Osteocyte (in vitro differentiated cells): Measurements from ENCODE around the gene CSF1R. TPM values are rescaled to one million over a fixed set of nuclear protein-coding genes. Genes with fewer than 3 reads are reported as not detected.

ENCODE experiments used
- DNase-seq: peaks from one replicate; pipeline ENCODE4 v3.0.0; 2021; ENCODE audit warnings: mixed read lengths; ENCODE audit not compliant: unreplicated experiment; ENCODE audit errors: extremely low spot score
- H3K27ac Mint-ChIP-seq: one replicate; pipeline ENCODE4 v1.8.0; 2021; ENCODE audit warnings: mild to moderate bottlenecking, mixed read lengths; ENCODE audit not compliant: unreplicated experiment
- H3K27me3 Mint-ChIP-seq: one replicate; pipeline ENCODE4 v1.8.0; 2021; ENCODE audit warnings: mixed read lengths; ENCODE audit not compliant: unreplicated experiment
- H3K36me3 Mint-ChIP-seq: one replicate; pipeline ENCODE4 v1.8.0; 2021; ENCODE audit warnings: mixed read lengths; ENCODE audit not compliant: unreplicated experiment
- H3K4me1 Mint-ChIP-seq: one replicate; pipeline ENCODE4 v1.8.0; 2021; ENCODE audit warnings: mixed read lengths; ENCODE audit not compliant: unreplicated experiment
- H3K4me3 Mint-ChIP-seq: one replicate; pipeline ENCODE4 v1.8.0; 2021; ENCODE audit warnings: mild to moderate bottlenecking, moderate library complexity, mixed read lengths; ENCODE audit not compliant: unreplicated experiment
- H3K9me3 Mint-ChIP-seq: one replicate; pipeline ENCODE4 v1.8.0; 2021; ENCODE audit warnings: mixed read lengths; ENCODE audit not compliant: unreplicated experiment
- total RNA-seq: library from RNA; stranded (reverse); gene quantifications from 2 replicates; pipeline ENCODE4 v1.2.1, GENCODE V29; 2021
- TF ChIP-seq, protein P1 (sequence below): fragments of 200-600 bp; sonication (generic); IDR thresholded peaks from 2 replicates; pipeline ENCODE4 v1.5.0; 2021; ENCODE audit warnings: antibody characterized with exemption, mild to moderate bottlenecking, moderate library complexity

The CSF1R gene
- total RNA-seq, 1 donor from 2014 or later = 1.2 TPM

- H3K4me1 Mint-ChIP-seq = peaks cover 22% of the 10 kb centered on the region
- DNase-seq = no peak
- no peaks in the 10 kb centered on the region for H3K9me3 Mint-ChIP-seq
- H3K36me3 Mint-ChIP-seq = peaks cover 38% of the 10 kb centered on the region
- no peaks in the 10 kb centered on the region for H3K27me3 Mint-ChIP-seq
- TF ChIP-seq, protein P1, sequence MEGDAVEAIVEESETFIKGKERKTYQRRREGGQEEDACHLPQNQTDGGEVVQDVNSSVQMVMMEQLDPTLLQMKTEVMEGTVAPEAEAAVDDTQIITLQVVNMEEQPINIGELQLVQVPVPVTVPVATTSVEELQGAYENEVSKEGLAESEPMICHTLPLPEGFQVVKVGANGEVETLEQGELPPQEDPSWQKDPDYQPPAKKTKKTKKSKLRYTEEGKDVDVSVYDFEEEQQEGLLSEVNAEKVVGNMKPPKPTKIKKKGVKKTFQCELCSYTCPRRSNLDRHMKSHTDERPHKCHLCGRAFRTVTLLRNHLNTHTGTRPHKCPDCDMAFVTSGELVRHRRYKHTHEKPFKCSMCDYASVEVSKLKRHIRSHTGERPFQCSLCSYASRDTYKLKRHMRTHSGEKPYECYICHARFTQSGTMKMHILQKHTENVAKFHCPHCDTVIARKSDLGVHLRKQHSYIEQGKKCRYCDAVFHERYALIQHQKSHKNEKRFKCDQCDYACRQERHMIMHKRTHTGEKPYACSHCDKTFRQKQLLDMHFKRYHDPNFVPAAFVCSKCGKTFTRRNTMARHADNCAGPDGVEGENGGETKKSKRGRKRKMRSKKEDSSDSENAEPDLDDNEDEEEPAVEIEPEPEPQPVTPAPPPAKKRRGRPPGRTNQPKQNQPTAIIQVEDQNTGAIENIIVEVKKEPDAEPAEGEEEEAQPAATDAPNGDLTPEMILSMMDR = no peak
- H3K4me3 Mint-ChIP-seq = no peak overlapping the region
- H3K27ac Mint-ChIP-seq = no peak overlapping the region
These were observed 80.0 kb downstream of the CSF1R start for GRCh38 chr5:150006318-150006717.

Other genes starting within 250 kb of the CSF1R start
- not detected in 2 replicates for gene PDE6A, start 141.8 kb downstream of the CSF1R start, total RNA-seq
- 39.7 and 41.8 TPM in 2 replicates for gene SLC26A2, start 125.8 kb downstream of the CSF1R start, total RNA-seq
- 5.6 and 5.9 TPM in 2 replicates for gene TIGD6, start 85.9 kb downstream of the CSF1R start, total RNA-seq
- gene HMGXB3, start 85.8 kb downstream of the CSF1R start, total RNA-seq = 54.6 and 58.6 TPM in 2 replicates
- gene PDGFRB, start 69.3 kb upstream of the CSF1R start, total RNA-seq = 1,093 and 1,131 TPM in 2 replicates
- gene CDX1, start 80.2 kb upstream of the CSF1R start, total RNA-seq = 0.71 and 1.0 TPM in 2 replicates
- gene SLC6A7, start 103.5 kb upstream of the CSF1R start, total RNA-seq = not detected in 2 replicates
- not detected in 2 replicates for gene CAMK2A, start 203.2 kb upstream of the CSF1R start, total RNA-seq
- 0.51 and 0.81 TPM in 2 replicates for gene ARSI, start 216.4 kb upstream of the CSF1R start, total RNA-seq